HL-60 (cell line): ENCODE measurements around the gene E2F3.

ENCODE experiments used
- CTCF ChIP-seq: IDR thresholded peaks from one replicate; pipeline ENCODE4 v1.5.1; 2011; ENCODE audit warnings: low read length, control low read depth, inconsistent platforms; ENCODE audit not compliant: insufficient read depth
- POLR2AphosphoS5 ChIP-seq: IDR thresholded peaks from 2 replicates; pipeline ENCODE4 v1.6.1; 2012; ENCODE audit warnings: low read depth
- TF ChIP-seq, protein P1 (sequence below): IDR thresholded peaks from 2 replicates; pipeline ENCODE4 v1.6.1; 2012; ENCODE audit warnings: low read depth; ENCODE audit not compliant: insufficient replicate concordance

GRCh38 chr6:20534295-20535262 lies 132.9 kb downstream of the E2F3 start, which contains the start of gene CDKAL1:
- no peak for TF ChIP-seq CTCF
- peak; percentile 91 for TF ChIP-seq POLR2AphosphoS5
- TF ChIP-seq, protein P1, sequence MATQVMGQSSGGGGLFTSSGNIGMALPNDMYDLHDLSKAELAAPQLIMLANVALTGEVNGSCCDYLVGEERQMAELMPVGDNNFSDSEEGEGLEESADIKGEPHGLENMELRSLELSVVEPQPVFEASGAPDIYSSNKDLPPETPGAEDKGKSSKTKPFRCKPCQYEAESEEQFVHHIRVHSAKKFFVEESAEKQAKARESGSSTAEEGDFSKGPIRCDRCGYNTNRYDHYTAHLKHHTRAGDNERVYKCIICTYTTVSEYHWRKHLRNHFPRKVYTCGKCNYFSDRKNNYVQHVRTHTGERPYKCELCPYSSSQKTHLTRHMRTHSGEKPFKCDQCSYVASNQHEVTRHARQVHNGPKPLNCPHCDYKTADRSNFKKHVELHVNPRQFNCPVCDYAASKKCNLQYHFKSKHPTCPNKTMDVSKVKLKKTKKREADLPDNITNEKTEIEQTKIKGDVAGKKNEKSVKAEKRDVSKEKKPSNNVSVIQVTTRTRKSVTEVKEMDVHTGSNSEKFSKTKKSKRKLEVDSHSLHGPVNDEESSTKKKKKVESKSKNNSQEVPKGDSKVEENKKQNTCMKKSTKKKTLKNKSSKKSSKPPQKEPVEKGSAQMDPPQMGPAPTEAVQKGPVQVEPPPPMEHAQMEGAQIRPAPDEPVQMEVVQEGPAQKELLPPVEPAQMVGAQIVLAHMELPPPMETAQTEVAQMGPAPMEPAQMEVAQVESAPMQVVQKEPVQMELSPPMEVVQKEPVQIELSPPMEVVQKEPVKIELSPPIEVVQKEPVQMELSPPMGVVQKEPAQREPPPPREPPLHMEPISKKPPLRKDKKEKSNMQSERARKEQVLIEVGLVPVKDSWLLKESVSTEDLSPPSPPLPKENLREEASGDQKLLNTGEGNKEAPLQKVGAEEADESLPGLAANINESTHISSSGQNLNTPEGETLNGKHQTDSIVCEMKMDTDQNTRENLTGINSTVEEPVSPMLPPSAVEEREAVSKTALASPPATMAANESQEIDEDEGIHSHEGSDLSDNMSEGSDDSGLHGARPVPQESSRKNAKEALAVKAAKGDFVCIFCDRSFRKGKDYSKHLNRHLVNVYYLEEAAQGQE: peak; percentile 63
